ENCODE measurements around the gene ZNF414. TPM values are rescaled to one million over a fixed set of nuclear protein-coding genes. Genes with fewer than 3 reads are reported as not detected.

Gene ZNF414
- total and polyA plus RNA-seq, 9 of the 15 experiments (the other 6 are each of a cell fraction or from before 2014, with no cell fraction given), result 0.03 to 27.2 (median 2.2) TPM; not detected in 2

- TF ChIP-seq BCL6 (CRISPR knock-in tag; IDR thresholded peaks at IDR 0.05) (no peak), SMAD2 (IDR thresholded peaks at IDR 0.05; ENCODE audit: low read depth, low read length) (no peak), MXD1 (CRISPR knock-in tag; IDR thresholded peaks at IDR 0.05; ENCODE audit: borderline replicate concordance, poor library complexity, severe bottlenecking) (no peak), CBFB (CRISPR knock-in tag; IDR thresholded peaks at IDR 0.05) (no peak), ETV5 (CRISPR knock-in tag; IDR thresholded peaks at IDR 0.05; ENCODE audit: low read depth) (no peak), SUPT5H (IDR thresholded peaks at IDR 0.05) (peak; percentile 64; the same call in 1 of the 2 replicates), ZNF431 (CRISPR knock-in tag; IDR thresholded peaks at IDR 0.05) (no peak), NFIC (IDR thresholded peaks at IDR 0.05) (no peak), THRA (IDR thresholded peaks at IDR 0.05) (no peak), SMARCC2 (IDR thresholded peaks at IDR 0.05; ENCODE audit: low read depth) (no peak)
These were observed 24.2 kb downstream of the ZNF414 start (continued) for GRCh38 chr19:8489561-8490394.

Data from K562 (cell line).